GM20431 (cell line): ENCODE data around the gene TRIOBP.
"Not testable (repeated sequence)": the region's sequence is repeated elsewhere in the genome, so short reads cannot be mapped to it uniquely, and the experiment has no call there.

Experiments used
- in situ Hi-C: fragments of 300-500 bp; cut with MseI, MboI; formaldehyde crosslinking; loops from one replicate; pipeline ENCODE4 v1.15.0; 2020; ENCODE audit warnings: low sequenced_read_pairs; ENCODE audit not compliant: unreplicated experiment

The TRIOBP gene

GRCh38 chr22:37796079-37796478, 99.2 kb downstream of the TRIOBP start:
- in situ Hi-C loops: no loop called here

- in situ Hi-C loops: not testable (repeated sequence)
These were observed 100.4 kb downstream of the TRIOBP start for GRCh38 chr22:37797259-37797658.

GRCh38 chr22:37797874-37798500, 101.1 kb downstream of the TRIOBP start:
- in situ Hi-C loops: no loop called here

- in situ Hi-C loops: not testable (repeated sequence)
These were observed 103.1 kb downstream of the TRIOBP start for GRCh38 chr22:37799979-37800378.

- in situ Hi-C loops: no loop called here
These were observed 105.1 kb downstream of the TRIOBP start for GRCh38 chr22:37801946-37802309.

GRCh38 chr22:37802310-37803194, 105.7 kb downstream of the TRIOBP start:
- in situ Hi-C loops: no loop called here

GRCh38 chr22:37803195-37803638, 106.4 kb downstream of the TRIOBP start:
- in situ Hi-C loops: no loop called here

GRCh38 chr22:37803639-37804351, 106.9 kb downstream of the TRIOBP start:
- in situ Hi-C loops: no loop called here

- in situ Hi-C loops: no loop called here
These were observed 107.6 kb downstream of the TRIOBP start for GRCh38 chr22:37804352-37804880.

GRCh38 chr22:37804881-37805809, 108.3 kb downstream of the TRIOBP start:
- in situ Hi-C loops: no loop called here

GRCh38 chr22:37805810-37806277, 109.0 kb downstream of the TRIOBP start:
- in situ Hi-C loops: no loop called here

GRCh38 chr22:37806409-37807333, 109.8 kb downstream of the TRIOBP start:
- in situ Hi-C loops: no loop called here

GRCh38 chr22:37807410-37808293, 110.8 kb downstream of the TRIOBP start, which contains the start of gene GCAT:
Gene GCAT, plus strand, starts transcription at chr22:37807934. Its CDS starts 34 bp downstream, at chr22:37807968.
- in situ Hi-C loops: no loop called here

- in situ Hi-C loops: no loop called here
These were observed 111.4 kb downstream of the TRIOBP start for GRCh38 chr22:37808294-37808657.

GRCh38 chr22:37809672-37810333, 113.0 kb downstream of the TRIOBP start:
- in situ Hi-C loops: no loop called here

- in situ Hi-C loops: no loop called here
These were observed 115.0 kb downstream of the TRIOBP start for GRCh38 chr22:37811867-37812266.
